A549 (cell line): ENCODE data around the gene IVD. TPM values are rescaled to one million over a fixed set of nuclear protein-coding genes. Genes with fewer than 3 reads are reported as not detected.

Experiments used
- ATAC-seq, 2 experiments: fragments of 200-7000 bp in 1 of 2; fragments of >200 bp in 1 of 2; cut with Nextera tagmentation in 1 of 2; cut with Tn5 transposase in 1 of 2; 3 replicates each; pipeline versions ENCODE4 v1.8.0 to v1.9.1; 2018 to 2020; ENCODE audit warnings: mild to moderate bottlenecking in 1 of 2, moderate library complexity in 1 of 2
- CTCF ChIA-PET: fragments of 300-600 bp; sonication (Branson Sonifier 250); formaldehyde crosslinking; extraction: SDS; loops from one replicate; lab custom pipeline; 2021; ENCODE audit warnings: antibody characterized with exemption, inconsistent platforms; lab: Yijun Ruan, JAX
- POLR2A ChIA-PET: fragments of 350-600 bp; formaldehyde crosslinking; extraction: SDS; loops from one replicate; lab custom pipeline; 2021; ENCODE audit warnings: antibody characterized with exemption, inconsistent platforms; lab: Yijun Ruan, JAX
- DNase-seq, 2 experiments: peaks; one replicate each; pipeline versions ENCODE4 v3.0.0 to v3.0.0-alpha.2; 2011 to 2016; ENCODE audit warnings: low read depth in 1 of 2, low spot score in 1 of 2
- FAIRE-seq: peaks from 2 replicates; lab custom pipeline; 2011; peaks lifted over from hg19 to GRCh38; lab: Jason Lieb, UNC
- H3K27ac ChIP-seq, 2 experiments: fragments of >200 bp; sonication (Bioruptor Twin); formaldehyde crosslinking; 3 replicates each; pipeline ENCODE4 v1.5.1; 2016 to 2017
- H3K4me1 ChIP-seq: fragments of >200 bp; sonication (Bioruptor Twin); formaldehyde crosslinking; 3 replicates; pipeline ENCODE4 v1.6.1; 2016
- H3K4me2 ChIP-seq: fragments of >200 bp; sonication (Bioruptor Twin); formaldehyde crosslinking; 3 replicates; pipeline ENCODE4 v1.6.1; 2016
- H3K4me3 ChIP-seq: fragments of >200 bp; sonication (Bioruptor Twin); formaldehyde crosslinking; 3 replicates; pipeline ENCODE4 v1.5.1; 2016
- H3K9me3 ChIP-seq: fragments of >200 bp; sonication (Bioruptor Twin); formaldehyde crosslinking; 3 replicates; pipeline ENCODE4 v1.6.1; 2016
- CHD2 ChIP-seq: fragments of 150-350 bp; IDR thresholded peaks from 2 replicates; pipeline ENCODE4 v1.6.1; 2014; ENCODE audit warnings: low read length; ENCODE audit not compliant: partially characterized antibody
- E2F6 ChIP-seq: IDR thresholded peaks from 2 replicates; pipeline ENCODE4 v1.6.1; 2012; ENCODE audit warnings: low read depth, borderline replicate concordance
- EHF ChIP-seq: fragments of 250-450 bp; sonication (Bioruptor Pico); IDR thresholded peaks from 2 replicates; pipeline ENCODE4 v1.5.0; 2020; ENCODE audit warnings: mild to moderate bottlenecking
- EP300 ChIP-seq, 2 experiments: fragments of >200 bp; sonication (Bioruptor Twin); formaldehyde crosslinking; IDR thresholded peaks; 2 replicates in 1 of 2; 3 replicates in 1 of 2; pipeline ENCODE4 v1.6.1; 2016 to 2017
- FOSB ChIP-seq: fragments of 250-450 bp; sonication (Bioruptor Pico); IDR thresholded peaks from 2 replicates; pipeline ENCODE4 v1.5.0; 2020; ENCODE audit warnings: mild to moderate bottlenecking, moderate library complexity
- FOXS1 ChIP-seq: fragments of 250-450 bp; sonication (Bioruptor Pico); IDR thresholded peaks from 2 replicates; pipeline ENCODE4 v1.5.0; 2020; ENCODE audit warnings: mild to moderate bottlenecking, moderate library complexity
- HOXA7 ChIP-seq: fragments of 250-450 bp; sonication (Bioruptor Pico); IDR thresholded peaks from 2 replicates; pipeline ENCODE4 v1.5.0; 2020; ENCODE audit warnings: mild to moderate bottlenecking, moderate library complexity
- HOXB5 ChIP-seq: fragments of 250-450 bp; sonication (Bioruptor Pico); IDR thresholded peaks from 2 replicates; pipeline ENCODE4 v1.5.0; 2020; ENCODE audit warnings: mild to moderate bottlenecking, moderate library complexity
- KDM1A ChIP-seq: fragments of 200-600 bp; sonication (generic); IDR thresholded peaks from 2 replicates; pipeline ENCODE4 v1.6.1; 2016; ENCODE audit warnings: low read depth, mild to moderate bottlenecking
- KDM5A ChIP-seq: fragments of 200-600 bp; sonication (generic); IDR thresholded peaks from 2 replicates; pipeline ENCODE4 v1.6.1; 2016; ENCODE audit warnings: antibody characterized with exemption, mild to moderate bottlenecking
- NFE2L2 ChIP-seq: fragments of 150-350 bp; conservative IDR thresholded peaks from 2 replicates; pipeline ENCODE4 v1.6.1; 2014; ENCODE audit warnings: low read length
- POLR2A ChIP-seq: IDR thresholded peaks from 2 replicates; pipeline ENCODE4 v1.6.1; 2012; ENCODE audit warnings: mild to moderate bottlenecking, low read length
- RAD21 ChIP-seq, 2 experiments: fragments of >200 bp in 1 of 2; sonication (Bioruptor Twin) in 1 of 2; formaldehyde crosslinking in 1 of 2; IDR thresholded peaks in 1 of 2; conservative IDR thresholded peaks in 1 of 2; 2 replicates in 1 of 2; 3 replicates in 1 of 2; pipeline ENCODE4 v1.6.1; 2012 to 2018; ENCODE audit warnings: inconsistent platforms in 1 of 2
- RARB ChIP-seq: fragments of 250-450 bp; sonication (Bioruptor Pico); IDR thresholded peaks from 2 replicates; pipeline ENCODE4 v1.8.0; 2021; ENCODE audit warnings: mild to moderate bottlenecking, moderate library complexity
- RCOR1 ChIP-seq: fragments of 150-350 bp; IDR thresholded peaks from 2 replicates; pipeline ENCODE4 v1.6.1; 2014; ENCODE audit warnings: antibody characterized with exemption, low read length, low read depth
- SMC3 ChIP-seq: fragments of >200 bp; sonication (Bioruptor Twin); formaldehyde crosslinking; IDR thresholded peaks from 3 replicates; pipeline ENCODE4 v1.6.1; 2018; ENCODE audit warnings: inconsistent platforms
- TP53 ChIP-seq: fragments of 250-450 bp; sonication (Bioruptor Pico); IDR thresholded peaks from 2 replicates; pipeline ENCODE4 v1.5.0; 2021; ENCODE audit warnings: mild to moderate bottlenecking, moderate library complexity
- WGBS: methylation state at CpG from one replicate; pipeline ENCODE4 v1.1.6; 2017; ENCODE audit errors: missing lambda C conversion rate; 5-methylcytosine and 5-hydroxymethylcytosine counted together
- polyA plus RNA-seq, 4 experiments: library from polyadenylated mRNA; depleted of rRNA in 3 of 4; stranded (reverse); fragments of >200 nt; fragmentation: RNase III in 1 of 4; extraction: RNeasy Plus Mini Kit Qiagen cat#74134 plus additional on column Dnase treatment in 1 of 4; gene quantifications; 2 replicates in 3 of 4; 3 replicates in 1 of 4; pipeline ENCODE4 v1.2.3, GENCODE V29; 2011 to 2017
- TF ChIP-seq, protein P1 (sequence below): fragments of 150-350 bp; IDR thresholded peaks from 2 replicates; pipeline ENCODE4 v1.6.1; 2014; ENCODE audit warnings: low read depth, mild to moderate bottlenecking, low read length
- TF ChIP-seq, protein P2 (sequence below): IDR thresholded peaks from 2 replicates; pipeline ENCODE4 v1.6.1; 2012
- TF ChIP-seq, protein P3 (sequence below): fragments of 200-600 bp; sonication (generic); IDR thresholded peaks from 2 replicates; pipeline ENCODE4 v1.6.1; 2016; ENCODE audit warnings: antibody characterized with exemption, mild to moderate bottlenecking, moderate library complexity

Gene IVD
- polyA plus RNA-seq, 2 of the 4 experiments (the other 2 are of a cell fraction) = 10.2 to 12.4 TPM

DNA sequence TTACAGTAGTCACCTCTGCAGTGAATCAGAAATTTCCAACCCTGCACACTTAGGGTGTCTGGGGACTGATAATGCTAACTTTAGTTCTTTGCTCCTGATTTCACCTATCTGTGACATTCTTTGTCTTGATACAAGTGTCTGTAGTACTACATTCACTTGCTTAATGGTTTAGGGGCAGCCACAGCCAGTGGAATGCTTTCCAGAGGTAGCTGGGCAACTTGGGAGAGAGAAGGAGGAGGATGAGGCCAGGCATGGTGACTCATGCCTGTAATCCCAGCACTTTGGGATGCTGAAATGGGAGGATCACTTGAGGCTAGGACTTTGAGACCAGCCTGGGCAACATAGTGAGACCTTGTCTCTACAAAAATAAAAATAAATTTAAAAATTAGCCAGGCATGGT is 43.7 kb downstream of the IVD start:
- TF ChIP-seq RARB (CRISPR knock-in tag) (no peak), CHD2 (no peak)
- Histone ChIP-seq H3K4me1 (peaks cover 20% of the 10 kb centered on the region), H3K9me3 (no peaks in the 10 kb centered on the region), H3K4me2 (0 out of 3 replicates have a peak overlapping the region, but pooled peaks have one; percentile 23), H3K27ac (no peak overlapping the region), H3K4me3 (no peak overlapping the region)
- FAIRE-seq = no peak
- ChIA-PET POLR2A (no interaction called here), CTCF (interaction anchor here (0.8 to 1.5 kb wide), 3 partner anchors 9 to 58 kb away, joined by 3 to 4 read pairs (median 3); no protein-coding TSS in a partner anchor)
- no peak for ATAC-seq
- DNase-seq = no peak

DNA sequence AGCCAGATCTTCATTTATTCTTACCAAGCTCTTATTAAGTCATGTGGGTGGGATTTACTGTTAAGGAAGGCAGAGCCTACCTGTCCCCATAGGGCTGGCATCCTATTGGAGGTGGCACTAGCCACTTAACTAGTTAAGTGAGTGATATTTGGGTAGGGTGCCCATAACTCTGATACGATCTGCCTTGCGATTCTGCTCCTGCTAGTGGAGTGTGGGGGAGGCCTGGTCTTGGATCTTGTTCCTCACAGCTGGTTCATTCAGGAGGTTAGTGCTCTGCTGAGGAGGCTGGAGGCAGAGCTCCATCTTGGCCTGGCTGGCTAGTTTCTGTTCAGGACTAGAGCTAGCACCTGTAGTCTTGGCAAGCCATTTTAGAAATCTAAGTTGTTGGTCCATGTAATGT is 44.5 kb downstream of the IVD start:
- FAIRE-seq = no peak
- Histone ChIP-seq H3K9me3 (no peaks in the 10 kb centered on the region), H3K4me2 (no peak overlapping the region), H3K27ac (no peak overlapping the region), H3K4me3 (no peak overlapping the region), H3K4me1 (peaks cover 27% of the 10 kb centered on the region)
- no CpG with 5 or more reads among the region's 2 CpGs for WGBS
- DNase-seq = no peak
- ChIA-PET POLR2A (no interaction called here), CTCF (interaction anchor here (0.9 to 1.5 kb wide), 4 partner anchors 8 to 70 kb away, joined by 3 to 4 read pairs (median 3); no protein-coding TSS in a partner anchor)
- TF ChIP-seq FOSB (CRISPR knock-in tag) (no peak), KDM1A (no peak), E2F6 (no peak), RCOR1 (no peak), SMC3 (no peak), EHF (CRISPR knock-in tag) (no peak), TP53 (CRISPR knock-in tag) (no peak), HOXA7 (CRISPR knock-in tag) (no peak), NFE2L2 (no peak), EP300 (IDR thresholded peaks at IDR 0.05) (no peak), KDM5A (no peak), HOXB5 (CRISPR knock-in tag) (no peak), FOXS1 (no peak), RAD21 (conservative IDR thresholded peaks at IDR 0.05 in 1 of 2, IDR thresholded peaks at IDR 0.05 in 1 of 2) (no peak), POLR2A (no peak)
- TF ChIP-seq, protein P1, sequence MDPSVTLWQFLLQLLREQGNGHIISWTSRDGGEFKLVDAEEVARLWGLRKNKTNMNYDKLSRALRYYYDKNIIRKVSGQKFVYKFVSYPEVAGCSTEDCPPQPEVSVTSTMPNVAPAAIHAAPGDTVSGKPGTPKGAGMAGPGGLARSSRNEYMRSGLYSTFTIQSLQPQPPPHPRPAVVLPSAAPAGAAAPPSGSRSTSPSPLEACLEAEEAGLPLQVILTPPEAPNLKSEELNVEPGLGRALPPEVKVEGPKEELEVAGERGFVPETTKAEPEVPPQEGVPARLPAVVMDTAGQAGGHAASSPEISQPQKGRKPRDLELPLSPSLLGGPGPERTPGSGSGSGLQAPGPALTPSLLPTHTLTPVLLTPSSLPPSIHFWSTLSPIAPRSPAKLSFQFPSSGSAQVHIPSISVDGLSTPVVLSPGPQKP = no peak
- TF ChIP-seq, protein P2, sequence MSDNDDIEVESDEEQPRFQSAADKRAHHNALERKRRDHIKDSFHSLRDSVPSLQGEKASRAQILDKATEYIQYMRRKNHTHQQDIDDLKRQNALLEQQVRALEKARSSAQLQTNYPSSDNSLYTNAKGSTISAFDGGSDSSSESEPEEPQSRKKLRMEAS = no peak
- TF ChIP-seq, protein P3, sequence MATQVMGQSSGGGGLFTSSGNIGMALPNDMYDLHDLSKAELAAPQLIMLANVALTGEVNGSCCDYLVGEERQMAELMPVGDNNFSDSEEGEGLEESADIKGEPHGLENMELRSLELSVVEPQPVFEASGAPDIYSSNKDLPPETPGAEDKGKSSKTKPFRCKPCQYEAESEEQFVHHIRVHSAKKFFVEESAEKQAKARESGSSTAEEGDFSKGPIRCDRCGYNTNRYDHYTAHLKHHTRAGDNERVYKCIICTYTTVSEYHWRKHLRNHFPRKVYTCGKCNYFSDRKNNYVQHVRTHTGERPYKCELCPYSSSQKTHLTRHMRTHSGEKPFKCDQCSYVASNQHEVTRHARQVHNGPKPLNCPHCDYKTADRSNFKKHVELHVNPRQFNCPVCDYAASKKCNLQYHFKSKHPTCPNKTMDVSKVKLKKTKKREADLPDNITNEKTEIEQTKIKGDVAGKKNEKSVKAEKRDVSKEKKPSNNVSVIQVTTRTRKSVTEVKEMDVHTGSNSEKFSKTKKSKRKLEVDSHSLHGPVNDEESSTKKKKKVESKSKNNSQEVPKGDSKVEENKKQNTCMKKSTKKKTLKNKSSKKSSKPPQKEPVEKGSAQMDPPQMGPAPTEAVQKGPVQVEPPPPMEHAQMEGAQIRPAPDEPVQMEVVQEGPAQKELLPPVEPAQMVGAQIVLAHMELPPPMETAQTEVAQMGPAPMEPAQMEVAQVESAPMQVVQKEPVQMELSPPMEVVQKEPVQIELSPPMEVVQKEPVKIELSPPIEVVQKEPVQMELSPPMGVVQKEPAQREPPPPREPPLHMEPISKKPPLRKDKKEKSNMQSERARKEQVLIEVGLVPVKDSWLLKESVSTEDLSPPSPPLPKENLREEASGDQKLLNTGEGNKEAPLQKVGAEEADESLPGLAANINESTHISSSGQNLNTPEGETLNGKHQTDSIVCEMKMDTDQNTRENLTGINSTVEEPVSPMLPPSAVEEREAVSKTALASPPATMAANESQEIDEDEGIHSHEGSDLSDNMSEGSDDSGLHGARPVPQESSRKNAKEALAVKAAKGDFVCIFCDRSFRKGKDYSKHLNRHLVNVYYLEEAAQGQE = no peak
- ATAC-seq = no peak
